K562 (cell line): ENCODE data around the gene CYSTM1. TPM values are rescaled to one million over a fixed set of nuclear protein-coding genes. Genes with fewer than 3 reads are reported as not detected.
A peak's percentile ranks its signal among the peaks of the same experiment; 100 is the strongest.

Experiments used
- ATAC-seq: fragments of 200-7000 bp; cut with Tn5 transposase; 3 replicates; pipeline ENCODE4 v1.9.1; 2020; ENCODE audit warnings: moderate library complexity
- Bru-seq: library from RNA; stranded (reverse); fragments of 400-500 nt; gene quantifications from one replicate; lab custom pipeline; 2021; lab: Mats Ljungman, UMichigan
- BruChase-seq, 2 experiments: library from RNA; stranded (reverse); fragments of 400-500 nt; gene quantifications; one replicate each; lab custom pipeline; 2021; lab: Mats Ljungman, UMichigan
- BruUV-seq: library from RNA; stranded (reverse); fragments of 400-500 nt; replicated peaks from 2 replicates; lab custom pipeline; 2021; lab: Mats Ljungman, UMichigan
- CTCF ChIA-PET: fragments of 300-600 bp; formaldehyde crosslinking; extraction: SDS; loops from one replicate; lab custom pipeline; 2021; ENCODE audit warnings: low intra/inter-chr PET ratio; lab: Yijun Ruan, JAX
- POLR2A ChIA-PET: fragments of 300-600, 350-650 bp; sonication (Branson Sonifier 250); formaldehyde crosslinking; extraction: SDS; loops from one replicate; lab custom pipeline; 2021; ENCODE audit warnings: antibody characterized with exemption, inconsistent platforms; lab: Yijun Ruan, JAX
- DNase-seq, 4 experiments: peaks; one replicate each; pipeline versions ENCODE4 v3.0.0 to v3.0.0-alpha.2; 2011 to 2018; ENCODE audit warnings: low spot score in 3 of 4, mixed read lengths in 3 of 4; ENCODE audit errors: extremely low read depth in 1 of 4
- FAIRE-seq: peaks from 2 replicates; lab custom pipeline; 2011; peaks lifted over from hg19 to GRCh38; lab: Jason Lieb, UNC
- H2AFZ ChIP-seq: 2 replicates; pipeline ENCODE4 v1.6.0; 2011; ENCODE audit warnings: low read depth, low read length, control low read depth, inconsistent platforms
- H3K27ac ChIP-seq: fragments of 200-600 bp; 3 replicates; pipeline ENCODE4 v1.8.0; 2011; ENCODE audit warnings: low read depth, mild to moderate bottlenecking, control low read depth, inconsistent platforms, low read length, moderate library complexity, mixed read lengths; ENCODE audit errors: extremely low read depth
- H3K27me3 ChIP-seq, 2 experiments: fragments of 300-600 bp in 1 of 2; 2 replicates in 1 of 2; 3 replicates in 1 of 2; pipeline versions ENCODE4 v1.6.0 to v1.8.0; 2011; ENCODE audit warnings: inconsistent platforms in 2 of 2, low read length in 2 of 2, mild to moderate bottlenecking in 1 of 2, mixed read lengths in 1 of 2, moderate library complexity in 1 of 2; ENCODE audit not compliant: control insufficient read depth in 2 of 2, insufficient read depth in 2 of 2
- H3K36me3 ChIP-seq: fragments of 300-600 bp; 3 replicates; pipeline ENCODE4 v1.8.0; 2011; ENCODE audit warnings: mild to moderate bottlenecking, low read length, inconsistent platforms; ENCODE audit not compliant: control insufficient read depth, insufficient read depth
- H3K4me1 ChIP-seq, 2 experiments: fragments of 200-600 bp in 1 of 2; replicated peaks in 1 of 2; 2 replicates in 1 of 2; 3 replicates in 1 of 2; pipeline versions ENCODE4 v1.5.1 to v1.8.0; 2011; ENCODE audit warnings: inconsistent platforms in 2 of 2, low read length in 2 of 2, mild to moderate bottlenecking in 1 of 2, mixed read lengths in 1 of 2, moderate library complexity in 1 of 2; ENCODE audit not compliant: control insufficient read depth in 2 of 2, insufficient read depth in 2 of 2
- H3K4me2 ChIP-seq: 2 replicates; pipeline ENCODE4 v1.6.1; 2011; ENCODE audit warnings: low read length, control low read depth, inconsistent platforms, mixed read lengths; ENCODE audit not compliant: insufficient read depth
- H3K4me3 ChIP-seq: fragments of 200-600 bp; sonication (generic), shearing (Covaris generic); 2 replicates; pipeline ENCODE4 v1.5.1; 2016; ENCODE audit warnings: control low read depth, inconsistent platforms
- H3K79me2 ChIP-seq: fragments of 200-600 bp; 3 replicates; pipeline ENCODE4 v1.8.0; 2011; ENCODE audit warnings: low read length, inconsistent platforms; ENCODE audit not compliant: control insufficient read depth, insufficient read depth
- H3K9ac ChIP-seq, 2 experiments: 2 replicates each; pipeline versions ENCODE4 v1.6.0 to v1.6.1; 2011; ENCODE audit warnings: low read depth in 2 of 2, low read length in 2 of 2, control low read depth in 1 of 2, inconsistent platforms in 1 of 2, mild to moderate bottlenecking in 1 of 2, mixed read lengths in 1 of 2; ENCODE audit not compliant: insufficient read depth in 1 of 2
- H3K9me1 ChIP-seq: one replicate; pipeline ENCODE4 v1.6.0; 2011; ENCODE audit warnings: inconsistent platforms, mild to moderate bottlenecking, low read length, moderate library complexity; ENCODE audit not compliant: control insufficient read depth, insufficient read depth
- H3K9me3 ChIP-seq: replicated peaks from 2 replicates; pipeline ENCODE4 v1.5.1; 2011; ENCODE audit warnings: low read depth, low read length, inconsistent platforms; ENCODE audit not compliant: control insufficient read depth, insufficient read depth
- H4K20me1 ChIP-seq: replicated peaks from 2 replicates; pipeline ENCODE4 v1.6.1; 2011; ENCODE audit warnings: low read length, inconsistent platforms, mixed read lengths; ENCODE audit not compliant: control insufficient read depth, insufficient read depth
- FOXM1 ChIP-seq, 2 experiments: fragments of 450-650 bp in 1 of 2; sonication (generic) in 1 of 2; formaldehyde crosslinking in 1 of 2; IDR thresholded peaks; 2 replicates each; pipeline versions ENCODE4 v1.6.1 to v1.9.0; 2017 to 2022; ENCODE audit warnings: low read depth in 2 of 2, mild to moderate bottlenecking in 2 of 2, missing genetic modification reagents in 1 of 2, moderate library complexity in 1 of 2
- HBP1 ChIP-seq: fragments of 450-650 bp; formaldehyde crosslinking; IDR thresholded peaks from 2 replicates; pipeline ENCODE4 v1.4.0; 2022; ENCODE audit warnings: missing genetic modification characterization
- HDAC1 ChIP-seq, 2 experiments: fragments of 450-650 bp; IDR thresholded peaks; 2 replicates each; pipeline ENCODE4 v1.6.1; 2016 to 2017; ENCODE audit warnings: inconsistent platforms in 1 of 2, mild to moderate bottlenecking in 1 of 2, moderate library complexity in 1 of 2
- SIN3B ChIP-seq: fragments of 450-650 bp; IDR thresholded peaks from 2 replicates; pipeline ENCODE4 v1.6.1; 2017; ENCODE audit warnings: low read depth, mild to moderate bottlenecking, moderate library complexity
- SMAD4 ChIP-seq: fragments of 250-450 bp; sonication (Bioruptor Pico); conservative IDR thresholded peaks from 2 replicates; pipeline ENCODE4 v1.8.0; 2021; ENCODE audit warnings: inconsistent platforms, mild to moderate bottlenecking, moderate library complexity
- XRCC5 ChIP-seq: fragments of 200-400 bp; formaldehyde crosslinking; IDR thresholded peaks from 2 replicates; pipeline ENCODE4 v1.6.1; 2017; ENCODE audit warnings: low read depth, mild to moderate bottlenecking, low read length
- ZBTB1 ChIP-seq: sonication (generic); formaldehyde crosslinking; IDR thresholded peaks from 2 replicates; pipeline ENCODE4 v1.8.1; 2023; ENCODE audit warnings: missing genetic modification reagents, low read depth, mild to moderate bottlenecking, borderline replicate concordance
- ZBTB26 ChIP-seq: fragments of 450-650 bp; formaldehyde crosslinking; IDR thresholded peaks from 2 replicates; pipeline ENCODE4 v1.4.0; 2022; ENCODE audit warnings: missing genetic modification characterization
- ZBTB43 ChIP-seq: sonication (generic); formaldehyde crosslinking; IDR thresholded peaks from 2 replicates; pipeline ENCODE4 v1.8.0; 2023; ENCODE audit warnings: mild to moderate bottlenecking, missing genetic modification reagents
- WGBS: fragments of 100-300 bp; shearing (Covaris generic); methylation state at CpG from one replicate; pipeline ENCODE4 v1.1.6; 2016; ENCODE audit warnings: low coverage, mixed read lengths; ENCODE audit not compliant: insufficient coverage; ENCODE audit errors: missing lambda C conversion rate; 5-methylcytosine and 5-hydroxymethylcytosine counted together
- in situ Hi-C: fragments of 300-500 bp; cut with MboI; formaldehyde crosslinking; loops from 4 replicates; pipeline ENCODE4 v1.15.0; 2018; ENCODE audit warnings: inconsistent platforms, mixed read lengths
- intact Hi-C: fragments of 100-400 bp; cut with micrococcal nuclease; formaldehyde crosslinking; loops from 2 replicates; pipeline ENCODE4 v1.14.2; 2022
- long read RNA-seq, 3 experiments: library from polyadenylated mRNA in 2 of 3; library from RNA in 1 of 3; unstranded in 2 of 3; stranded (forward) in 1 of 3; transcript quantifications; one replicate each; pipeline ENCODE4 v2.0.0, GENCODE V29; 2019 to 2022
- polyA minus RNA-seq, 3 experiments: library from RNA; depleted of rRNA, polyadenylated mRNA; stranded (reverse); fragments of >200 nt; gene quantifications; 2 replicates each; pipeline ENCODE4 v1.2.3, GENCODE V29; 2011
- polyA plus RNA-seq, 8 experiments: library from polyadenylated mRNA; depleted of rRNA in 4 of 8; stranded (reverse) in 5 of 8; unstranded in 3 of 8; fragments of >200 nt; fragmentation: Nextera tagmentation in 2 of 8; fragmentation: Illumina TruSeq in 1 of 8; extraction: Ambion mirVana in 2 of 8; extraction: Trizol in 1 of 8; gene quantifications; 2 replicates each; pipeline versions ENCODE4 v1.2.1 to v1.2.3, GENCODE V29; 2011 to 2014; ENCODE audit warnings: inconsistent platforms in 1 of 8, missing spikeins in 1 of 8
- total RNA-seq, 7 experiments: library from RNA; depleted of rRNA in 6 of 7; stranded (reverse); fragments of >200 nt in 6 of 7; fragmentation: Illumina TruSeq in 2 of 7; extraction: Trizol in 2 of 7; gene quantifications; 2 replicates each; pipeline versions ENCODE4 v1.2.1 to v1.2.3, GENCODE V29; 2011 to 2021; ENCODE audit warnings: low replicate concordance in 1 of 7

Gene CYSTM1
- 8.9 and 10.7 TPM in 2 replicates for total RNA-seq (2011; cell fraction: chromatin; rRNA removed; ENCODE audit: low replicate concordance)
- 20.3 and 25.2 TPM in 2 replicates for total RNA-seq (2011; cell fraction: nucleolus; rRNA removed)
- 20.1 and 20.5 TPM in 2 replicates for total RNA-seq (2011; cell fraction: nucleoplasm; rRNA removed)
- total RNA-seq (2014; rRNA removed) (76.1 and 127 TPM in 2 replicates), total RNA-seq (2014; rRNA removed; fragmentation: Illumina TruSeq; extraction: Trizol) (66.6 and 94.6 TPM in 2 replicates), total RNA-seq (2015; rRNA removed; fragmentation: Illumina TruSeq; extraction: Trizol) (118 and 129 TPM in 2 replicates), total RNA-seq (2021) (76.2 and 86.6 TPM in 2 replicates), polyA plus RNA-seq (2011; rRNA removed) (92.8 and 98.2 TPM in 2 replicates), polyA plus RNA-seq (2014; fragmentation: Illumina TruSeq; extraction: Trizol) (139 and 150 TPM in 2 replicates), polyA plus RNA-seq (2014; fragmentation: Nextera tagmentation; extraction: Ambion mirVana) (100 to 1,000 TPM; 363 to 422 TPM), polyA plus RNA-seq (2014; rRNA removed) (108 and 126 TPM in 2 replicates), polyA minus RNA-seq (2011; rRNA and poly(A)+ RNA removed) (31.6 and 43.3 TPM in 2 replicates), Bru-seq, nascent RNA (percentile 82 among the genes with signal in this experiment), BruChase-seq, experiment 1, labeled RNA remaining after a 2-hour chase (percentile 80 among the genes with signal in this experiment), BruChase-seq, experiment 2, labeled RNA remaining after a 6-hour chase (percentile 82 among the genes with signal in this experiment)
- polyA plus RNA-seq (2011; cell fraction: cytosol; rRNA removed), result 97.9 and 207 TPM in 2 replicates
- 39.9 and 50.7 TPM in 2 replicates for polyA plus RNA-seq (2011; cell fraction: nucleus; rRNA removed)
- 136 and 260 TPM in 2 replicates for polyA plus RNA-seq (2012)
- polyA minus RNA-seq (2011; cell fraction: cytosol; rRNA and poly(A)+ RNA removed), result 48.6 and 56.5 TPM in 2 replicates
- 22.5 and 23.8 TPM in 2 replicates for polyA minus RNA-seq (2011; cell fraction: nucleus; rRNA and poly(A)+ RNA removed)
- long read RNA-seq, experiment 1, transcript CYSTM1-201 (3 exons, 1,336 nt), result major isoform, 152 of 234 reads
- long read RNA-seq, experiment 1, partial matches to known transcripts, result 33 of 234 reads
- long read RNA-seq, experiment 1, other reads (novel, unspliced or antisense), result 46 of 234 reads
- long read RNA-seq, experiment 2, transcript CYSTM1-201 (3 exons, 1,336 nt), result major isoform, 70 of 97 reads
- long read RNA-seq, experiment 2, partial matches to known transcripts, result 9 of 97 reads
- long read RNA-seq, experiment 2, other reads (novel, unspliced or antisense), result 18 of 97 reads
- long read RNA-seq, experiment 3, transcript CYSTM1-201 (3 exons, 1,336 nt), result major isoform, 132 of 149 reads
- long read RNA-seq, experiment 3, partial matches to known transcripts, result 9 of 149 reads
- long read RNA-seq, experiment 3, other reads (novel, unspliced or antisense), result 5 of 149 reads

- peak within 1 kb of the TSS; percentile 74 to 95 for H3K9ac ChIP-seq
- no peak for TF ChIP-seq SIN3B
- TF ChIP-seq HDAC1 (IDR thresholded peaks at IDR 0.05), result peak in 1 of 2 experiments; percentile 55; a peak in 1 of 4 replicates
- TF ChIP-seq XRCC5, result peak; percentile 84
- TF ChIP-seq ZBTB1 (CRISPR knock-in tag), result peak; percentile 16; the same call in 1 of the 2 replicates
- no peak for TF ChIP-seq SMAD4 (CRISPR knock-in tag)
- no peak for TF ChIP-seq HBP1 (CRISPR knock-in tag)
- no peak for TF ChIP-seq FOXM1 (IDR thresholded peaks at IDR 0.05; ENCODE audit: low read depth)
- TF ChIP-seq FOXM1 (CRISPR knock-in tag; IDR thresholded peaks at IDR 0.05; ENCODE audit: low read depth), result no peak
- no peak for TF ChIP-seq ZBTB26 (CRISPR knock-in tag)
- TF ChIP-seq ZBTB43 (CRISPR knock-in tag), result no peak
Observed at GRCh38 chr5:140174465-140175366, at the start of gene CYSTM1. TSS of gene CYSTM1 (plus strand) at chr5:140175188. CDS start at chr5:140194466, 19,278 bp downstream.

More at GRCh38 chr5:140174465-140175366, at the start of gene CYSTM1:
- CTCF ChIA-PET, result no interaction called here
- WGBS, result 2% methylated on average over 50 of the region's 61 CpGs
- ATAC-seq (peak; percentile 86), FAIRE-seq (peak; percentile 83), DNase-seq (peak; percentile 92 to 98 (median 94))
- intact Hi-C loops (loop anchor here (2.0 to 10.0 kb wide), 2 partner anchors 172 to 380 kb away; partner anchors contain the start of genes HBEGF and SRA1), in situ Hi-C loops (no loop called here)
- Histone ChIP-seq H3K79me2 (peaks cover 47% of the 10 kb centered on the region), H3K27me3 (no peaks in the 10 kb centered on the region), H2AFZ (peak within 1 kb of the TSS; percentile 99), H3K9me1 (no peaks in the 10 kb centered on the region), H3K36me3 (no peaks in the 10 kb centered on the region), H3K4me3 (peak within 1 kb of the TSS; percentile 78), H3K4me1 (peaks cover 25 to 28% of the 10 kb centered on the region in 2 experiments), H4K20me1 (no peaks in the 10 kb centered on the region), H3K27ac (peak within 1 kb of the TSS; percentile 88), H3K4me2 (peak within 1 kb of the TSS; percentile 95), H3K9me3 (no peaks in the 10 kb centered on the region)
- TSS peak; percentile 93 for BruUV-seq
- POLR2A ChIA-PET, result interaction anchor here (0.6 to 2.5 kb wide), 7 partner anchors 10 to 101 kb away, joined by 3 to 11 read pairs (median 3); no protein-coding TSS in a partner anchor
